ENCODE data around the gene WFIKKN2. TPM values are rescaled to one million over a fixed set of nuclear protein-coding genes. Genes with fewer than 3 reads are reported as not detected.

WFIKKN2 gene
- total and polyA plus RNA-seq, 2 of the 4 experiments (the other 2 are of a cell fraction): 0.02 TPM; not detected in 1

DNA sequence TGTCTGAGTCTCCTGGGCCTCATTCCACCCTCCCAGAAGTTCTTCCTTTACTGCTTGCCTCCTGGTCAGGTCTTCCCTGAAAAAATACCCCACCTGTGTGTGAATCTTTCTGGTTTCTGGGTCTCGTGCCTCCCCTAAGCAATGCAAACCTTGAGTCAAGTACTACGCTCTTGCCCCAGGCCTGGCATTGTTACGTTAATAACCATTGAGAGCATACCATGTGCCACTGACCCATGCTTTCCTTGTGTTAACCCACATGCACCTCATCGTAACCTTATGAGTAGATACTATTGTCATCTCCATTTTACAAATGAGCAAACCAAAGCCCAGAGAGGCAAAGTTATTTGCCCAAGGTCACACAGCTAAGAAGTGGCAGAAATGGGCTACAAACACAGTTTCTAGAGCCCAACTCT is 56.2 kb downstream of the WFIKKN2 start:
- Histone ChIP-seq H3K36me3 (ENCODE audit: control insufficient read depth, insufficient read depth, low read length) (no peaks in the 10 kb centered on the region), H3K14ac (replicated peaks; ENCODE audit: low read depth, low read length) (no peak overlapping the region), H3K9me3 (ENCODE audit: control insufficient read depth, insufficient read depth, low read length) (no peaks in the 10 kb centered on the region), H4K8ac (ENCODE audit: low read depth in 2 of 2, low read length in 2 of 2) (no peak overlapping the region), H2AK9ac (replicated peaks; ENCODE audit: low read depth, low read length, poor library complexity) (no peak overlapping the region), H2BK15ac (ENCODE audit: low read depth, low read length) (no peak overlapping the region), H3K9me1 (ENCODE audit: insufficient read depth, low read length) (0 out of 2 replicates have a peak, but pooled peaks cover 3% of the 10 kb centered on the region), H2AFZ (replicated peaks; ENCODE audit: low read length, poor library complexity) (no peak overlapping the region), H4K5ac (ENCODE audit: low read depth, low read length) (no peak overlapping the region), H3K4ac (ENCODE audit: low read depth, low read length) (no peak overlapping the region), H2BK20ac (ENCODE audit: low read depth, low read length) (no peak overlapping the region), H3K27ac (ENCODE audit: insufficient read depth, low read length) (no peak overlapping the region), H2BK5ac (ENCODE audit: low read depth, low read length, poor library complexity, severe bottlenecking) (no peak overlapping the region), H2AK5ac (ENCODE audit: low read depth, low read length) (no peak overlapping the region), H3K4me2 (ENCODE audit: low read depth, low read length) (no peak overlapping the region), H3K4me3 (ENCODE audit: insufficient read depth, low read depth, low read length) (no peak overlapping the region), H3K4me1 (ENCODE audit: control insufficient read depth, insufficient read depth, low read length) (peaks cover 2% of the 10 kb centered on the region), H4K20me1 (ENCODE audit: insufficient read depth, low read length) (no peaks in the 10 kb centered on the region), H3K9ac (ENCODE audit: low read depth, low read length) (no peak overlapping the region), H3K23ac (ENCODE audit: low read depth, low read length) (no peak overlapping the region), H3K27me3 (ENCODE audit: control insufficient read depth, insufficient read depth, low read length) (peaks cover 21% of the 10 kb centered on the region), H4K91ac (ENCODE audit: insufficient read depth, low read depth, low read length) (no peak overlapping the region), H3K56ac (ENCODE audit: extremely low read depth, insufficient read depth, low read length) (no peak overlapping the region), H3K18ac (ENCODE audit: low read depth, low read length) (no peak overlapping the region), H3K79me1 (ENCODE audit: low read depth in 1 of 2, low read length in 2 of 2) (no peaks in the 10 kb centered on the region), H2BK120ac (ENCODE audit: low read depth, low read length) (no peak overlapping the region)
- 92% methylated on average over 2 of the region's 4 CpGs; no CpG with 5 or more reads in 1 of the 2 experiments for WGBS, 2 experiments (ENCODE audit: extremely low coverage in 2 of 2, insufficient read length in 1 of 2)
- ATAC-seq (ENCODE audit: low read depth): no peak
- BruUV-seq (replicated peaks): no TSS peak
- in situ Hi-C loops (cut with MboI; ENCODE audit: low sequenced_read_pairs) (no loop called here), dilution Hi-C loops (cut with HindIII; ENCODE audit: low sequenced_read_pairs, unreplicated experiment) (no loop called here), intact Hi-C loops (cut with micrococcal nuclease) (no loop called here)
- ChIA-PET POLR2A (ENCODE audit: unreplicated experiment) (no interaction called here), CTCF (no interaction called here)
- DNase-seq: no peak
- TF ChIP-seq, protein P1, sequence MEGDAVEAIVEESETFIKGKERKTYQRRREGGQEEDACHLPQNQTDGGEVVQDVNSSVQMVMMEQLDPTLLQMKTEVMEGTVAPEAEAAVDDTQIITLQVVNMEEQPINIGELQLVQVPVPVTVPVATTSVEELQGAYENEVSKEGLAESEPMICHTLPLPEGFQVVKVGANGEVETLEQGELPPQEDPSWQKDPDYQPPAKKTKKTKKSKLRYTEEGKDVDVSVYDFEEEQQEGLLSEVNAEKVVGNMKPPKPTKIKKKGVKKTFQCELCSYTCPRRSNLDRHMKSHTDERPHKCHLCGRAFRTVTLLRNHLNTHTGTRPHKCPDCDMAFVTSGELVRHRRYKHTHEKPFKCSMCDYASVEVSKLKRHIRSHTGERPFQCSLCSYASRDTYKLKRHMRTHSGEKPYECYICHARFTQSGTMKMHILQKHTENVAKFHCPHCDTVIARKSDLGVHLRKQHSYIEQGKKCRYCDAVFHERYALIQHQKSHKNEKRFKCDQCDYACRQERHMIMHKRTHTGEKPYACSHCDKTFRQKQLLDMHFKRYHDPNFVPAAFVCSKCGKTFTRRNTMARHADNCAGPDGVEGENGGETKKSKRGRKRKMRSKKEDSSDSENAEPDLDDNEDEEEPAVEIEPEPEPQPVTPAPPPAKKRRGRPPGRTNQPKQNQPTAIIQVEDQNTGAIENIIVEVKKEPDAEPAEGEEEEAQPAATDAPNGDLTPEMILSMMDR (conservative IDR thresholded peaks at IDR 0.05; ENCODE audit: low read depth, low read length): no peak
- no peak for TF ChIP-seq MXI1 (IDR thresholded peaks at IDR 0.05; ENCODE audit: borderline replicate concordance, low read depth, low read length)
- TF ChIP-seq CEBPB (IDR thresholded peaks at IDR 0.05; ENCODE audit: low read depth, low read length): no peak

Small RNA genes lying within 50 kb of the gene (microRNA-seq; reads per million reads assigned to microRNA genes)
- gene AC005921.1 (ENCODE audit: insufficient read depth, insufficient read length): not detected

Small RNA genes lying within 50 kb of the gene (small RNA-seq; reads per million reads assigned to genes)
- 0 reads per million in 5 experiments for gene AC005921.1

Other genes with a start within 250 kb of the WFIKKN2 start
- 2.2 and 3.2 TPM in 2 replicates for gene ABCC3, start 200.7 kb upstream of the WFIKKN2 start, total RNA-seq (2012; rRNA removed)
- gene ABCC3, start 200.7 kb upstream of the WFIKKN2 start, polyA plus RNA-seq (2012; rRNA removed): 6.0 and 6.6 TPM in 2 replicates
- 35.8 and 38.9 TPM in 2 replicates for gene ANKRD40, start 127.7 kb upstream of the WFIKKN2 start, total RNA-seq (2012; rRNA removed)
- 23.4 and 23.5 TPM in 2 replicates for gene ANKRD40, start 127.7 kb upstream of the WFIKKN2 start, polyA plus RNA-seq (2012; rRNA removed)
- 17.7 and 20.0 TPM in 2 replicates for gene LUC7L3, start 116.0 kb upstream of the WFIKKN2 start, total RNA-seq (2012; rRNA removed)
- 44.7 and 47.5 TPM in 2 replicates for gene LUC7L3, start 116.0 kb upstream of the WFIKKN2 start, polyA plus RNA-seq (2012; rRNA removed)
- not detected in 2 replicates for gene ANKRD40CL, start 68.1 kb upstream of the WFIKKN2 start, total RNA-seq (2012; rRNA removed)
- gene ANKRD40CL, start 68.1 kb upstream of the WFIKKN2 start, polyA plus RNA-seq (2012; rRNA removed): not detected in 2 replicates
- gene TOB1, start 30.8 kb downstream of the WFIKKN2 start, total RNA-seq (2012; rRNA removed): 4.3 and 6.1 TPM in 2 replicates
- gene TOB1, start 30.8 kb downstream of the WFIKKN2 start, polyA plus RNA-seq (2012; rRNA removed): 9.0 and 9.2 TPM in 2 replicates

Measured in IMR-90 (cell line).